HepG2 (cell line): ENCODE measurements around the gene CARS1. TPM values are rescaled to one million over a fixed set of nuclear protein-coding genes. Genes with fewer than 3 reads are reported as not detected.

Source experiments
- ATF5 ChIP-seq: sonication (generic); formaldehyde crosslinking; IDR thresholded peaks from 2 replicates; pipeline ENCODE4 v1.4.0; 2020; ENCODE audit warnings: mild to moderate bottlenecking, low read depth, missing genetic modification reagents
- BCL6 ChIP-seq: IDR thresholded peaks from 2 replicates; pipeline ENCODE4 v1.6.1; 2016; ENCODE audit warnings: missing genetic modification reagents, missing compliant biosample characterization
- FOXK2 ChIP-seq: fragments of 450-650 bp; IDR thresholded peaks from 2 replicates; pipeline ENCODE4 v1.6.1; 2016
- FOXO1 ChIP-seq: sonication (generic); formaldehyde crosslinking; IDR thresholded peaks from 2 replicates; pipeline ENCODE4 v1.4.0; 2020; ENCODE audit warnings: missing genetic modification reagents
- KDM2A ChIP-seq: sonication (generic); formaldehyde crosslinking; IDR thresholded peaks from 2 replicates; pipeline ENCODE4 v1.4.0; 2020; ENCODE audit warnings: low read depth, missing genetic modification reagents, borderline replicate concordance
- KLF6 ChIP-seq: IDR thresholded peaks from 2 replicates; pipeline ENCODE4 v1.8.0; 2016; ENCODE audit warnings: missing biosample characterization, missing genetic modification reagents
- NFE2 ChIP-seq: sonication (generic); formaldehyde crosslinking; IDR thresholded peaks from 2 replicates; pipeline ENCODE4 v1.4.0; 2020; ENCODE audit warnings: missing genetic modification reagents
- SP1 ChIP-seq, 2 experiments: fragments of 450-650 bp in 1 of 2; sonication (generic) in 1 of 2; formaldehyde crosslinking in 1 of 2; IDR thresholded peaks; 2 replicates each; pipeline versions ENCODE4 v1.4.0 to v1.6.1; 2016 to 2020; ENCODE audit warnings: missing genetic modification reagents in 1 of 2
- SP5 ChIP-seq: IDR thresholded peaks from 2 replicates; pipeline ENCODE4 v1.6.1; 2016; ENCODE audit warnings: low read depth, borderline replicate concordance
- ZBTB25 ChIP-seq: IDR thresholded peaks from 2 replicates; pipeline ENCODE4 v1.6.1; 2018; ENCODE audit warnings: missing genetic modification reagents
- ZBTB26 ChIP-seq: IDR thresholded peaks from 2 replicates; pipeline ENCODE4 v1.6.1; 2016; ENCODE audit warnings: missing compliant biosample characterization, missing genetic modification reagents, borderline replicate concordance
- ZBTB33 ChIP-seq: sonication (generic); formaldehyde crosslinking; IDR thresholded peaks from 2 replicates; pipeline ENCODE4 v1.4.0; 2020; ENCODE audit warnings: missing genetic modification reagents
- ZNF318 ChIP-seq: sonication (generic); formaldehyde crosslinking; IDR thresholded peaks from 2 replicates; pipeline ENCODE4 v1.4.0; 2020; ENCODE audit warnings: mild to moderate bottlenecking, missing genetic modification reagents
- ZNF501 ChIP-seq: sonication (generic); formaldehyde crosslinking; IDR thresholded peaks from 2 replicates; pipeline ENCODE4 v1.5.1; 2020; ENCODE audit warnings: mild to moderate bottlenecking, moderate library complexity, missing genetic modification reagents
- polyA plus RNA-seq, 8 experiments: library from polyadenylated mRNA; depleted of rRNA in 3 of 8; stranded (reverse) in 7 of 8; unstranded in 1 of 8; fragments of >200 nt; fragmentation: Illumina TruSeq in 4 of 8; extraction: Trizol in 4 of 8; gene quantifications; 2 replicates each; pipeline versions ENCODE4 v1.2.1 to v1.2.3, GENCODE V29; 2011 to 2016; ENCODE audit warnings: low read depth in 4 of 8, missing spikeins in 1 of 8, mixed read lengths in 1 of 8; ENCODE audit not compliant: insufficient read depth in 1 of 8
- total RNA-seq, 5 experiments: library from RNA; depleted of rRNA; stranded (reverse); fragments of >200 nt; fragmentation: Illumina TruSeq; extraction: Trizol; gene quantifications; 2 replicates each; pipeline ENCODE4 v1.2.3, GENCODE V29; 2016; ENCODE audit warnings: low read depth in 1 of 5

CARS1 gene
- total and polyA plus RNA-seq, 2 of the 13 experiments (the other 11 are each of a cell fraction or from before 2014, with no cell fraction given), result 33.8 to 47.0 TPM

GRCh38 chr11:3091846-3092602 lies 34.8 kb upstream of the CARS1 start (continued):
- TF ChIP-seq KDM2A (CRISPR knock-in tag) (peak; percentile 59; the same call in 1 of the 2 replicates), ZBTB33 (peak; percentile 78), BCL6 (CRISPR knock-in tag) (peak; percentile 38; the same call in 1 of the 2 replicates), SP1 (IDR thresholded peaks at IDR 0.05) (no peak), SP1 (CRISPR knock-in tag; IDR thresholded peaks at IDR 0.05) (peak; percentile 19; the same call in 1 of the 2 replicates), ZBTB25 (CRISPR knock-in tag) (0 out of 2 replicates have a peak, but pooled peaks have one; percentile 30), ATF5 (no peak), NFE2 (CRISPR knock-in tag) (no peak), FOXK2 (no peak), ZBTB26 (CRISPR knock-in tag) (peak; percentile 72), ZNF318 (CRISPR knock-in tag) (0 out of 2 replicates have a peak, but pooled peaks have one; percentile 12), ZNF501 (CRISPR knock-in tag) (0 out of 2 replicates have a peak, but pooled peaks have one; percentile 27), KLF6 (CRISPR knock-in tag) (peak; percentile 43; the same call in 1 of the 2 replicates), FOXO1 (CRISPR knock-in tag) (0 out of 2 replicates have a peak, but pooled peaks have one; percentile 45), SP5 (peak; percentile 38; the same call in 1 of the 2 replicates)
